Skin of body (tissue), 2 donors: Measurements from ENCODE around the gene NFE2L3. TPM values are rescaled to one million over a fixed set of nuclear protein-coding genes. Genes with fewer than 3 reads are reported as not detected.

ENCODE experiments used
- DNase-seq: peaks from one replicate; lab custom pipeline; 2025; lab: John Stamatoyannopoulos, UW
- total RNA-seq: library from RNA; depleted of rRNA; stranded (reverse); fragments of >200 nt; gene quantifications from one replicate; pipeline ENCODE4 v1.2.3, GENCODE V29; 2014

NFE2L3 gene
- total RNA-seq, 1 donor from 2014 or later: 12.3 TPM

DNA sequence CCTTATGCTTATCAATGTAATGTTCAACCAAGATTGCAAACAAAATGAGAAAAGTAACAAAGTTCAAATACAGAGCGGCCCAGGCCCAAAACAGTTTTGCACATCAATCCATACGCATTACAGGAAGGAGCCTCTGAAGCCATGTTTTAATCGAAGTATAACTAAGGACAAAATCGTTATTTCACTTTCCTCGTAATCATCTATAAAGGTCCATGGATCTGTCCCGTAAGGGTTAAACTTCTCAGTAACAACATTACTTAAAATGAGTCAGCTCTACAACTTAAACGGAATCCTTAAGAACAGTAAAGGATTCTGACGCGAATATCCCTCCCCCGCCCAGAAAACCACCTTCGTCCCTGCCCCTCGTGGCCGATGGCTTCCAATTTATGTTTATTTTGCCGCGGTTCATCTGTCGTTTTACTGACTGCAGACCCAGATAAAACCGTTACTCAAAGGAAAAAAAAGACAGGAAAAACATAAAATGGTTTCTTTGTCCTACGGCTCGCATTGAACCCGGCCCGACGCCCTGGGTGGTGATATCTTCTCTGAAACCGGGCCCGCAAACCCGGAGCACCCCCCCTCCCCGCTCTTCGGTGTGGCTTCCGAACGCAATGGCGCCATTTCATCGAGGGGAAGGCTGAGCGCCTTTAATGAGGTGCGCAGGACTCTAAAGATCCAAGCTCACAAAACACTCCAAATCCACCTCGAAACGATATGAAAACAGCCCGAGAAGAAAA lies 47.5 kb downstream of the NFE2L3 start:
- peak; percentile 74 for DNase-seq

DNA sequence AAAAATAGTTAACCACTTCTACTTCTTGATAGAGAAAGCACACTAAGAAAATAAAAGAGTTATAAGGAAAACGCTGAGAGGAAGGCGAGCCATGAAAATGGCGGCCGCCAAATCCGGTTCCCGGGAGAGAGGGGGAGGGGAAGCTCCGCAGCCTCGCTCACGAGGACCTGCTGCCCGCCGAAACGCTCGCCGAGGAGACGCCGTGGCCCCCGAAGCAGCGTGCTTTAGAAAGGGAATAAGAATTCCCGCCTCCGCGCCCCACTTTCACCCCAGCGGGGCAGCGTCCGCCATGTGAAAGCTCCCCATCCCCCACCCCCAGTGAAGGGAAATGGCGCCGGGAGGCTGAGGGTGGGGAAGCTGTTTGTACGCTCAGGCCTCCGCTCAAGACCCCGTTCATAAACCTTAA lies 48.0 kb downstream of the NFE2L3 start:
- DNase-seq: peak; percentile 73

DNA sequence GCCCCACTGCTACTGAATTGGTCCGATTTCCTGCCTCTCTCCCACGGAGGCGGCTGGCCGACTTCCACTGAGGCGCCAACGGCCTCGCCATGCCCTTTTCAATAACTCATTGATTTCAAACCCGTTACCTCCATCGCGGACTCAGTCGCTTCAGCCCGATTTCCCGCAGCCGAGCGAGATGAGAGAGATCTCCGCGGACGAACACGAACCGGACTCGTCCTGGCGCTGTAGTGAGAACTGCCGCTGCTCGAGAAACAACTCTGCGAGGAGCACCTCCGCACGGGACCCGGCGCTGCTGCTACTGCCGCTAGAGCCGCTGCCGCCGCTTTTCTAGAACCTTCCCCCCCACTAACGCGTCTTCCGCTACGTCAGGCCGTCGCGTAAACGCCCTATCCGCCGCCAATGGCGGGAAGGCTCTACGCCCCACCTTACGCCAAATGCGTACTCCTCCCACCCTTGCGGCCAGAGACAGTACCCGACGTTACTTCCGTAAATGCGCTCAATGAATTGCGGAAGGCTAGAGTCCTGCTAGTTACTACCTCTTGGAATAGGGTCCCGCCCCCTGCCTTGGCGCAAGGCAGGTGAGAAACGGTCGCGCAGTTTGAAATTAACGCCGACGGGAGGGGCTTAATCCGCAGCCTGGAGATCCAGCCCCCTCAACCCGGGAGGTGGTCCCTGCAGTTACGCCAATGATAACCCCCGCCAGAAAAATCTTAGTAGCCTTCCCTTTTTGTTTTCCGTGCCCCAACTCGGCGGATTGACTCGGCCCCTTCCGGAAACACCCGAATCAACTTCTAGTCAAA lies 48.6 kb downstream of the NFE2L3 start, which contains the start of gene HNRNPA2B1:
Gene HNRNPA2B1, minus strand, starts transcription at position 303 of the 803 bp plus-strand sequence. Its CDS starts 169 bp downstream, at position 134.
- peak; percentile 100 for DNase-seq

DNA sequence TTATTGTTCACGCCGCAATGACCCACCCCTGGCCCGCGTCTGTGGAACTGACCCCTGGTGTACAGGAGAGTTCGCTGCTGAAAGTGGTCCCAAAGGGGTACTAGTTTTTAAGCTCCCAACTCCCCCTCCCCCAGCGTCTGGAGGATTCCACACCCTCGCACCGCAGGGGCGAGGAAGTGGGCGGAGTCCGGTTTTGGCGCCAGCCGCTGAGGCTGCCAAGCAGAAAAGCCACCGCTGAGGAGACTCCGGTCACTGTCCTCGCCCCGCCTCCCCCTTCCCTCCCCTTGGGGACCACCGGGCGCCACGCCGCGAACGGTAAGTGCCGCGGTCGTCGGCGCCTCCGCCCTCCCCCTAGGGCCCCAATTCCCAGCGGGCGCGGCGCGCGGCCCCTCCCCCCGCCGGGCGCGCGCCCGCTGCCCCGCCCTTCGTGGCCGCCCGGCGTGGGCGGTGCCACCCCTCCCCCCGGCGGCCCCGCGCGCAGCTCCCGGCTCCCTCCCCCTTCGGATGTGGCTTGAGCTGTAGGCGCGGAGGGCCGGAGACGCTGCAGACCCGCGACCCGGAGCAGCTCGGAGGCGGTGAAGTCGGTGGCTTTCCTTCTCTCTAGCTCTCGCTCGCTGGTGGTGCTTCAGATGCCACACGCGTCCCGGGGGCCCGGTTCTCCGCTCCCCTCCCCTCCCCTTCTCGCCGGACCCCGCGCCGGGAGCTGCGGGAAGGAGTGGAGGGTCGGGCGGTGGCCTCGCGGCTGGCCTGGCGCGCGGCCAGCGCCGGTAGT lies 49.4 kb downstream of the NFE2L3 start, which contains the start of gene CBX3:
Gene CBX3, plus strand, starts transcription at position 499 of the 772 bp plus-strand sequence. CDS start 1,254 bp downstream, outside the sequence.
- peak; percentile 90 for DNase-seq

DNA sequence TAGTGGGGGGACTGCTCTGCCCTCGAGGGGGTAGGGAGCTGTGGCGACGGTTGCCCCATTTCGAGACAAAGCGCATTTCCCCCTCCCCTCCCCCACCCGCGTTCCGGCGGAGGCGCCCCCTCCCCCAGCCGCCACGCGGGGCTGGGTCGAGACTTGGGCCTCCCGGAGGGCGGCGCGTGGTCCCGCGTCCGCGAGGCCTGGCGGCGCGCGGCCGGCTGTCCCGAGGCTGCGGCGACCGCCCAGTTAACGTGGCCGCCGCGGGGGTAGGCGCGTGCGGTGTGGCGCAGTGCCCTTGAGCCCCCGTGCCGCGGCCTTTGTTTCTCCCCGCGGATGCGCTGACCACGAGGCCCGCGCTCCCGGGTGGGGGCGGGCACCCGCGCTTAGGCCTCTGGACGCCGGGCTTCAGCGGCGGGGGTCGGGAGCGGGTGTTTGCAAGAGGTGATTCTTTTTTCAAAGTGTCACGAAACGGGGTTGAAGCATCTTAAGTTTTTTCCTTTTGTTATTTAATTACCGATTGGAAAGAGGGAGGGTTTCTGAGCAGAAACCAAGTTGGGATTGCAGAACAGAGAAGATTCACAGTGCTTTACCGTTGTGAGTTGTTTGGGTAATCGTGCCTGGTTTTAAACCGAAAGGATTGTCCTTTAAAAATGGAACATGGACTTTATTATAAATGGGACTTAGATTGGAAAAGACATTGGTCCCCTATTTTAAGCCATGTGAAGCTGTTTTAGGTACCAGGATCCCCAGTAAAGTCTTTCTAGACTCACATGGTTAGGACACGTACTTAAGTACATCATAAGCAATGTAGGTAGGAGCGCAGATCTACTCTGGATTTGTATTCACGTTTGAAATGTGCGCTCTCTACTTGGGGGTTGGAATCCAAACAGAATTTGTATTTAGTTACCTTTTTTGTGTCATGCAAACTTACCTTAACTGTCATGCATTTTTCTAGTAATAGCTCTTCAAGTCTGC lies 50.3 kb downstream of the NFE2L3 start:
- DNase-seq: no peak

DNA sequence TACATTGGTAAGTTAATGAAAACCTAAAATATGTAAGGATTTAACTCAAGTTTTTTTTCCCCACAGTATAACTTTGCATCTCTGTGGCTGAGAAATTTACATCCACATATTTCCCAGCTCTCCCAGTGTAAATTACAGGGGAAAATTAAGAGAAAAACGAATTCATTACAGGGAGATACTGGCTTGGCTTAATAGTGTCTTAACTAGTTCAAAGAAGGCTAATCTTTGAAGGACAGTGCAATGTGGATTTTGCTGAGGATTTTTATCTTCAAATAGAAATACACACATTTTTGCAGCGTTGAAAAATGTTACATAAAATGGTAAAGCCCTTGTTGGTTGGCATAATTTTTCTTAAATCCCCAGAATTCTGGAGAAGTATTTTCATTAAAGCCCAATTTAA lies 51.0 kb downstream of the NFE2L3 start:
- DNase-seq: no peak

DNA sequence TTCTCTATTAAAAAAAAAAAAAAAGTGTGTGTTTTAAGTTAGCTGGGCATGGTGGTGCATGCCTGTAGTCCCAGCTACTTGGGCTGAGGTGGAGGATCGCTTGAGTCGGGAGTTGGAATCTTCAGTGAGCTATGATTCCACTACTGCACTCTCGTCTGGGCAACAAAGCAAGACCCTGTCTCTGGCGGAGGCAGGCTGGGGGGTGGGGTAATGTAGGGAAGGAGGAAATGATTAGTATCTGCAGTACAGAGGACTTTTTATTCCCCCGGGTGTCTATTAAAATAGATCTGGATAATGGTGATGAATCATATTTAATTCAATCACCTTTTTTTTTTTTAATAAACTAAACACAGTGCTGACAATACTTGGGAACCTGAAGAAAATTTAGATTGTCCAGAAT lies 56.0 kb downstream of the NFE2L3 start:
- DNase-seq: no peak

DNA sequence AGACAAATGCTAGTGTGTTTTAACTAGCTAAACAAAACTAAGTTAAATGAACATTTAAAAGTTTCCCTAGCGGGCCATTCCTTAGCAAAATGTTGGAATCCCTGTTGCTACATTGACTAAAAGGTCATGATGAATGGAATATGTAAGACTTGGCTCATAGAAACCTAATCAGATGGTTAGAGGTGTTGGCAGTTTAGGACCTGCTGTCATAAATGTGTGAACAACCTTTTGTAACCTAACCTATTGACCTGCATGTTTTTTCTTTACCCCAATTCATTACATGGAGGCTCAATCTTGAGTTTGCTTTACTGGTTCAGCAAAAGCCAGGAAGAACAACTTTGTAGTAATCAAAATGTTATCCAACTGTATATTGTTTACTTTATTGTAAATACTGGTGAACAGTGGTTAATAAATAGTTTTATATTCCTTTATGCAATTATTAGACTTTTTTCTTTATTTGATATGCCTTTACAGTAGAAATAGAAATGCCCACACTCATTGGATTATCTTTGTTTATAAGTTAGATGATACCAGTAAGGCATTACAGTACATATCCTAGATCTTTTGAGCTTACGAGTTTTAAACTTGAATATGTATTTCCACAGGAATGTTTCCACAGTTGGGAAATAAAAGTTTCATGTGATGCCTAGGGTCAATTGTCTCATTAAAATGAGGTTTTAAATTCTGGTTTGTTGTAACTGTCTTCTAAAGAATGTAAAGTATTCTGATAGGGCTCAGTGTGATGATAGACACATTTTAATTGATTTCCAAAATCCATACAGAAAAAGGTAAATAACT lies 61.1 kb downstream of the NFE2L3 start:
- no peak for DNase-seq

DNA sequence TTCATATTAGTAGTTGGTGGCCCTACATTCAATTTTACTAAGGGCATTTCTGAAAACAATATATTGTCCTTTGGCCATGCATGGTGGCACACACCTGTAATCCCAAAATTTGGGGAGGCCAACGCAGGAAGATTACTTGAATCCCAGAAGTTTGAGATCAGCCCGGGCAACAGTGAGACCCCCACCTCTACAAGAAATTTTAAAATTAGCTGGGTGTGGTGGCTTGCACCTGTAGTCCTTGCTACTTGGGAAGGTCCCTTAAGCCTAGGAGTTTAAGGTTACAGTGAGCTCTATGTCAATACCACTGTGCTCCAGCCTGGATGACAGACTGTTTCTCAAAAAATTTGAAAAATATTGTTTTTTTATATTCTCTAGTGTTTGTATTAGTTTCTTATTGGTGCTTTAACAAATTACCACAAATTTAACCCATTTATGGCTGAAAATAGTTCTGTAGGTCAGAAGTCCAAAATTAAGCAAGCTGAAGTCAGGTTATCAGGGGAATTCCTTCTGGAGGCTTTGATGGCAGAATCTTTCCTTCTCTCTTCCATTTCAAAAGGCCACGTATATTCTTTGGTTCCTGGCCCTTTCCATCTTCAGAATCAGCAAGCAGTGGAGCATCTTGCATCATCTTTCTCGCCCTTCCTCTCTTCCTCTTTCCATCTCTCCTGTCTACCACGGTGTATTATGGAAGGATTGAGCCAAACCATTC lies 62.0 kb downstream of the NFE2L3 start:
- no peak for DNase-seq

DNA sequence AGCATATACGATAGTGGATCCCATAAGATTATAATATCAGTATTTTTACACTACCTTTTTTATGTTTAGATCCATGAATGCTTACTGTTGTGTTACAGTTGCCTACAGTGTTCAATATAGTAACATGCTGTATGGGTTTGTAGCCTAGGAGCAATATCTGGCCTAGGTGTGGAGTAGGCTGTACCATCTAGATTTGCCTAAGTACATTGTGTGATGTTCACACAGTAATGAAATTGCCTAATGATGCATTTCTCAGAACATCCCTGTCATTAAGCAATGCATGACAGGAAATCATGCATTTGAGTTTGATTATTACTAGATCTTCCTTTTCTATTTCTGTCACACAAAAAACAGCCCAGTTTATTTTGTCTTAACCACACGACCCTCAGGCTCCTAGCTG lies 64.1 kb downstream of the NFE2L3 start:
- DNase-seq: no peak

DNA sequence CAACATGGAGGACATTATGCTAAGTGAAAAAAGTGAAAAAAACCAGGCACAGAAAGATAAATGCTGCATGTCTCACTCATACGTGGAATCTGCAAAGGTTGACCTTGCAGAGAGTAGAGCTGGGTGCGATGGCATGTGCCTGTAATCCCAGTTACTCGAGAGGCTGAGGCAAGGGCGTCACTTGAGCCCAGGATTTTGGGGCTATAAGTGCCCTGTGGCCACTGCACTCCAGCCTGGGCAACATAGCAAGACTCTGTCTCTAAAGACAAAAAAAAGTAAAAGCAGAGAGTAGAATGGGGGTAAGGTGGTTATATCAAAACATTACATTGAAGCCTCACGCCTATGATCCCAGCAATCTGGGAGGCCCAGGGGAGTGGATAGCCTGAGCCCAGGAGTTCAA lies 72.4 kb downstream of the NFE2L3 start:
- no peak for DNase-seq

DNA sequence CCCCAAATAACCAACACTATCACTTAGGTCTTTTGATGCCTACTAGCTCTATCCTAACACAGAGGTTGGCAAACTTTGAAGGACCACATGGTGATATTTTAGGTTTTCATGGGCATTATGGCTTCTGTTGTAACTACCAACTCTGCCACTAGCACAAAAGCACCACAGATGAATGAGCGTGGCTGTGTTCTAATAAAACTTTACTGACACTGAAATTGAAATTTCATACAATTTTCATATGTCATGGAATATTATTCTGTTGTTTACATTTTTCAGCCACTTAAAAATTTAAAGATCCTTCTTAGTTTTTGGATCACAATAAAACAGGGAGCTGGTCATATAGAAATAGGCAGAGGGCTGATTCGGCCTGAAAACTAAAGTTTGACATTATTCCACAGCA lies 76.0 kb downstream of the NFE2L3 start:
- DNase-seq: no peak

DNA sequence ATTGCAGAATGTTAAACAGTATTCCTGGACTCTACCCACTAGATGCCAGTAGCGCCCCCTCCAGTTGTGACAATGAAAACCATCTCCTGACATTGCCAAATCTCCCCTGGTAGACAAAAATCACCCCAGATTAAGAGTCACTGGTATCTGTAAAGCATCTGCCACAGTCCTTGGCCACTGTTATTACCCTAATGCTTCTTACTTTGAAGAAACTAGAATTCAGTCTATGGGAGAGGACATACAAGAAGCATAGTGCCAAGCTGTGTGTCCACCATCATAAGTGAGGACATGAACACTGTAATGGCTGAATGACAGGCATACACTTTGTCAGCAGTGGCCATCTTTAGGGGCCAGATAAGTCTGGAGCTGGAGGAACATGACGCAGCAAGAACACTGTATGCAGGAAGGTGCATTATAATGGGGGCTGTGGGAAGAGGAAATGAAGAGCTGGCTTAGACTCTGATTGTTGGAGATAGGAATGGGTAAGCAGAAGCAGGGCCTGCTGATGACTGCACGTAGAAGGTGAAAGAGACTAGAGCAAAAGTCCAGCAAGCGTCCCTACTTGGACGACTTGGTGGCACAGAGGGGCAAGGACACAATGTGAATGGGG lies 82.0 kb downstream of the NFE2L3 start:
- DNase-seq: no peak

Other genes with a start within 250 kb of the NFE2L3 start
- 214 TPM for gene HNRNPA2B1, start 48.5 kb downstream of the NFE2L3 start, total RNA-seq
- gene CBX3, start 49.5 kb downstream of the NFE2L3 start, total RNA-seq: 106 TPM
- 5.8 TPM for gene SNX10, start 139.7 kb downstream of the NFE2L3 start, total RNA-seq